ENCODE measurements around the gene TDRD7. TPM values are rescaled to one million over a fixed set of nuclear protein-coding genes. Genes with fewer than 3 reads are reported as not detected.
A peak's percentile ranks its signal among the peaks of the same experiment; 100 is the strongest.

TDRD7 gene
- total and polyA plus RNA-seq, 2 of the 13 experiments (the other 11 are each of a cell fraction or from before 2014, with no cell fraction given): 9.8 to 15.5 TPM

DNA sequence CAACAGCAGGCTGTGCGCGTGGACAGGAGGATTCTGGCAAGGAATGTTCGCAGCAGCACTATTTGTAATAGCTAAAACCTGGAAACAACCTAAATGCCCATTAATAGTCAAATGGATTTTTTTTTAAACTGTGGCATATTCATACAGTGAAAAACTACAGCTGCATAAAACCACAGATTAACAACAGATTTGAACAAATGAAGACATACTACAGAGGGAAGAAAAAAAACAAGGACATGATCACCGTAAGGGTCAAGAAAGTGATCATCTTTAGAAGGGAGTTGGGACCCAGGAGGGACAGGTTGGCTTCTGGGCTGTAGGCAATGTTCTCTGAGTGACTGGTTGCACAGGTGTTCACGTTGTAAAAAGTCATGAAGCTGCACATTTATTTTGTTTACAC lies 88.4 kb downstream of the TDRD7 start:
- ATAC-seq (no peak), DNase-seq (ENCODE audit: low spot score) (no peak), FAIRE-seq (no peak)
- peaks cover 8 to 41% of the 10 kb centered on the region in 2 experiments; a peak in 4 of 5 replicates for H3K27me3 ChIP-seq (ENCODE audit: control insufficient read depth in 1 of 2, insufficient read depth in 2 of 2, low read length in 2 of 2)
- H3K4me3 ChIP-seq (replicated peaks in 1 of 3; ENCODE audit: insufficient read depth in 1 of 3, low read depth in 2 of 3, low read length in 3 of 3): no peak overlapping the region
- no peaks in the 10 kb centered on the region for H3K79me2 ChIP-seq (ENCODE audit: insufficient read depth, low read length)
- no peaks in the 10 kb centered on the region for H3K9me3 ChIP-seq (ENCODE audit: low read length)
- no peaks in the 10 kb centered on the region for H4K20me1 ChIP-seq (ENCODE audit: insufficient read depth, low read length)
- CTCF ChIA-PET (ENCODE audit: low intra/inter-chr PET ratio, low total read pairs): no interaction called here
- no peak overlapping the region for H3K27ac ChIP-seq (ENCODE audit: extremely low read length, insufficient read depth, low read length)
- no TSS peak for BruUV-seq (replicated peaks)
- in situ Hi-C loops (cut with HindIII; ENCODE audit: extremely low pct_ligation_motif_present, low pct_unique_long_range_greater_than_20kb) (no loop called here), intact Hi-C loops (cut with micrococcal nuclease; ENCODE audit: unreplicated experiment) (no loop called here)
- no peak for TF ChIP-seq PAWR (CRISPR knock-in tag; IDR thresholded peaks at IDR 0.05; ENCODE audit: borderline replicate concordance)
- peaks cover 25% of the 10 kb centered on the region for H3K4me1 ChIP-seq (ENCODE audit: insufficient read depth, low read length)
- no peak overlapping the region for H3K4me2 ChIP-seq (ENCODE audit: low read depth, low read length)
- H2AFZ ChIP-seq (ENCODE audit: low read length): no peak overlapping the region
- peaks cover 0 to 5% of the 10 kb centered on the region in 2 experiments; a peak in 2 of 5 replicates for H3K36me3 ChIP-seq (replicated peaks in 1 of 2; ENCODE audit: control insufficient read depth in 1 of 2, insufficient read depth in 2 of 2, low read length in 2 of 2)
- POLR2A ChIA-PET: no interaction called here
- no peak overlapping the region for H3K9ac ChIP-seq (ENCODE audit: insufficient read depth, low read depth, low read length)
- 19% methylated on average over 5 of the region's 5 CpGs for WGBS (ENCODE audit: low lambda C conversion rate)

- Histone ChIP-seq H3K27me3 (ENCODE audit: control insufficient read depth in 1 of 2, insufficient read depth in 2 of 2, low read length in 2 of 2) (peaks cover 11 to 46% of the 10 kb centered on the region in 2 experiments; a peak in 4 of 5 replicates), H3K9me3 (ENCODE audit: low read length) (no peaks in the 10 kb centered on the region), H3K4me1 (ENCODE audit: insufficient read depth, low read length) (peaks cover 25% of the 10 kb centered on the region), H4K20me1 (ENCODE audit: insufficient read depth, low read length) (no peaks in the 10 kb centered on the region), H3K27ac (ENCODE audit: extremely low read length, insufficient read depth, low read length) (no peak overlapping the region), H3K36me3 (replicated peaks in 1 of 2; ENCODE audit: control insufficient read depth in 1 of 2, insufficient read depth in 2 of 2, low read length in 2 of 2) (peaks cover 0 to 5% of the 10 kb centered on the region in 2 experiments; a peak in 2 of 5 replicates), H2AFZ (ENCODE audit: low read length) (no peak overlapping the region), H3K4me2 (ENCODE audit: low read depth, low read length) (peak overlapping the region; percentile 65), H3K9ac (ENCODE audit: insufficient read depth, low read depth, low read length) (no peak overlapping the region), H3K4me3 (replicated peaks in 1 of 3; ENCODE audit: insufficient read depth in 1 of 3, low read depth in 2 of 3, low read length in 3 of 3) (peak overlapping the region; percentile 46 to 73 (median 53); a peak in 5 of 6 replicates), H3K79me2 (ENCODE audit: insufficient read depth, low read length) (no peaks in the 10 kb centered on the region)
- ATAC-seq (no peak), DNase-seq (ENCODE audit: low spot score) (no peak), FAIRE-seq (no peak)
- POLR2A ChIA-PET: no interaction called here
- CTCF ChIA-PET (ENCODE audit: low intra/inter-chr PET ratio, low total read pairs): no interaction called here
- WGBS (ENCODE audit: low lambda C conversion rate): 11% methylated on average over 6 of the region's 6 CpGs
- in situ Hi-C loops (cut with HindIII; ENCODE audit: extremely low pct_ligation_motif_present, low pct_unique_long_range_greater_than_20kb) (no loop called here), intact Hi-C loops (cut with micrococcal nuclease; ENCODE audit: unreplicated experiment) (no loop called here)
- BruUV-seq (replicated peaks): no TSS peak
- TF ChIP-seq ZNF747 (CRISPR knock-in tag; IDR thresholded peaks at IDR 0.05; ENCODE audit: borderline replicate concordance) (no peak), SNAPC4 (CRISPR knock-in tag; IDR thresholded peaks at IDR 0.05) (no peak), CBX2 (IDR thresholded peaks at IDR 0.05; ENCODE audit: low read depth, low read length) (peak; percentile 95), CBX2 (CRISPR knock-in tag; IDR thresholded peaks at IDR 0.05; ENCODE audit: low read depth) (no peak), IRX3 (CRISPR knock-in tag; IDR thresholded peaks at IDR 0.05; ENCODE audit: borderline replicate concordance, low read depth) (no peak)
Measured at GRCh38 chr9:97500765-97501176, 88.9 kb downstream of the TDRD7 start.

All from HepG2 (cell line).